Lower lobe of right lung (tissue), 2 donors: ENCODE results near the gene TBX3. TPM values are rescaled to one million over a fixed set of nuclear protein-coding genes. Genes with fewer than 3 reads are reported as not detected.
A peak's percentile ranks its signal among the peaks of the same experiment; 100 is the strongest.

Source experiments
- ATAC-seq, 2 donors: fragments of 200-7000 bp; cut with Tn5 transposase; one replicate each; pipeline ENCODE4 v1.9.1; 2020 to 2022; ENCODE audit warnings: mild to moderate bottlenecking in 2 of 2, moderate library complexity in 2 of 2
- DNase-seq: peaks from one replicate; pipeline ENCODE4 v3.0.0-alpha.2; 2020
- H3K27ac ChIP-seq: fragments of 200-600 bp; one replicate; pipeline ENCODE4 v1.8.0; 2022
- H3K27me3 ChIP-seq: fragments of 200-600 bp; one replicate; pipeline ENCODE4 v1.8.0; 2022; ENCODE audit warnings: low read depth
- H3K36me3 ChIP-seq: fragments of 200-600 bp; one replicate; pipeline ENCODE4 v1.8.0; 2022; ENCODE audit warnings: mild to moderate bottlenecking
- H3K4me1 ChIP-seq: fragments of 200-600 bp; one replicate; pipeline ENCODE4 v1.8.0; 2022
- H3K4me3 ChIP-seq: fragments of 200-600 bp; one replicate; pipeline ENCODE4 v1.8.0; 2022; ENCODE audit warnings: mild to moderate bottlenecking
- H3K9me3 ChIP-seq: fragments of 200-600 bp; one replicate; pipeline ENCODE4 v1.8.0; 2022
- intact Hi-C: fragments of 100-400 bp; cut with DNase I; formaldehyde crosslinking; loops from one replicate; pipeline ENCODE4 v1.11.0; 2022
- total RNA-seq: library from RNA; stranded (reverse); fragmentation: NEBNext Ultra II Directional; extraction: Animal tissue kit (Norgen Biotek cat#: 25700); gene quantifications from one replicate; pipeline ENCODE4 v1.2.1, GENCODE V29; 2021
- TF ChIP-seq, protein P1 (sequence below): fragments of 200-600 bp; IDR thresholded peaks from one replicate; pipeline ENCODE4 v1.8.0; 2022; ENCODE audit warnings: antibody characterized with exemption, mild to moderate bottlenecking
- donor health status: DM: no; HTN: yes; CAD: no; lungs with severe emphysema.

TBX3 gene
- total RNA-seq, 1 donor from 2014 or later, result 50.9 TPM

DNA sequence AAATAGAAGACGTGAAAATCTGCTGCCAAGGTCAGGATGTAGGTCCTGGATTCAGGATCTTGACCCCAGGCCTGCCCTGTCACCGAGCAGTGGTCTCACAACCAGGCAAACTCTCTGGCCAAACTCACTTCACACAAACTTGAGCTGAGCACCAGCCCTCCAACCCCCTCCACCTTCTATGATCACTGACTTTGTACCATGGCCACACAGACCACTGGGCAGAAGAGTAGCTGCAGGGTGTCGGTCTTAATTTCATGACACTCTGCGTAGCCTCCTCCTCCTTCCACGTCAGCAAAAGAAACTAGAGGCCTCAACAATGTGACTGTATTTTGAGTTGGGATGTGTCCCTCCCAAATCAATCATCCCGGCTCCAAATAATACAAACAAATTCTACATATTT, 7.2 kb upstream of the TBX3 start:
- TF ChIP-seq, protein P1, sequence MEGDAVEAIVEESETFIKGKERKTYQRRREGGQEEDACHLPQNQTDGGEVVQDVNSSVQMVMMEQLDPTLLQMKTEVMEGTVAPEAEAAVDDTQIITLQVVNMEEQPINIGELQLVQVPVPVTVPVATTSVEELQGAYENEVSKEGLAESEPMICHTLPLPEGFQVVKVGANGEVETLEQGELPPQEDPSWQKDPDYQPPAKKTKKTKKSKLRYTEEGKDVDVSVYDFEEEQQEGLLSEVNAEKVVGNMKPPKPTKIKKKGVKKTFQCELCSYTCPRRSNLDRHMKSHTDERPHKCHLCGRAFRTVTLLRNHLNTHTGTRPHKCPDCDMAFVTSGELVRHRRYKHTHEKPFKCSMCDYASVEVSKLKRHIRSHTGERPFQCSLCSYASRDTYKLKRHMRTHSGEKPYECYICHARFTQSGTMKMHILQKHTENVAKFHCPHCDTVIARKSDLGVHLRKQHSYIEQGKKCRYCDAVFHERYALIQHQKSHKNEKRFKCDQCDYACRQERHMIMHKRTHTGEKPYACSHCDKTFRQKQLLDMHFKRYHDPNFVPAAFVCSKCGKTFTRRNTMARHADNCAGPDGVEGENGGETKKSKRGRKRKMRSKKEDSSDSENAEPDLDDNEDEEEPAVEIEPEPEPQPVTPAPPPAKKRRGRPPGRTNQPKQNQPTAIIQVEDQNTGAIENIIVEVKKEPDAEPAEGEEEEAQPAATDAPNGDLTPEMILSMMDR, result no peak
- Histone ChIP-seq H3K27me3 (peaks cover 75% of the 10 kb centered on the region), H3K36me3 (no peaks in the 10 kb centered on the region), H3K4me3 (no peak overlapping the region), H3K9me3 (no peaks in the 10 kb centered on the region), H3K27ac (peak overlapping the region; percentile 70), H3K4me1 (no peaks in the 10 kb centered on the region)
- intact Hi-C loops, result no loop called here
- no peak for ATAC-seq
- no peak for DNase-seq

DNA sequence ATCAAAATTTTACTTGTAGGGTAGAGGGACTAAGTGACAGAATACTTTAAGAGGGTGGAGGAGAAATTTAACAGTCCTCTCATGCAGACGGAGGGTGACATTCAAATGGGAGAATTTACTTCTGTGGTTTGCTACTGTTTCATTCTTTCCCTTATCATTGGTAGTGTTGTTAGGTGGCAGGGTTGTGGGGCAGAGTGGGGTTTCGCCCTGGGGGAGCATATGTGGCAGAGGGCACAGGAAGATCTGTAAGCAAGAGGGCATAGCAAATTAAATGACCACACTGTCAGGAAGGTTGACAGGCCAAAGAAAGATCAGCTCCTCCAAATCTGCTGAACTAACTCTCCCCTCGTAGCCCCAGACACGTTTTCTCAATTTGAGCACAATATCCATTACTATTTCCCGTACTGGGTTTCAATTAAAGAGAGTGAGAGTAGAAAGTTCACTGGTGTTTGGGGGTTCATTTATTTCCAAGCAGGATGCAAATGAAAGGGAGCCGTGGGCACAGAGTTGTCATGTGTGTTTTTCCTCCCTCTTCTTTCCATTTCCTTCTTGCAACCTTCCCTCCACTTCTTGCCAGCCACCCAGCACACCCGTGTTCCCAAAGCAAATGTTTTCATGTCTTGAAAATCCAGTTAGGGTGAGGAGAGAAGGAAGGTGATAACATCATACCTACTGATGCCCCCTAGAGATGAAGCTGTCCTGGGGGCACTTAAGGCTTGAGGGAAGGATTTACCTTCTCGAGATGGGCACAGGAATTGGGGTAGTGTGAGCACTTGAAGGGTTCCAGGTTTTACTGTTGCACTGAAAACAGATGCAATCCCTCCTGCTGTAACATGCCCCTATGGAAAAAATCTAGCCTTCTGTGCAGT, 6.5 kb upstream of the TBX3 start:
- intact Hi-C loops, result no loop called here
- TF ChIP-seq, protein P1, result no peak
- Histone ChIP-seq H3K27ac (no peak overlapping the region), H3K27me3 (peaks cover 77% of the 10 kb centered on the region), H3K4me3 (no peak overlapping the region), H3K36me3 (no peaks in the 10 kb centered on the region), H3K4me1 (no peaks in the 10 kb centered on the region), H3K9me3 (no peaks in the 10 kb centered on the region)
- DNase-seq (no peak), ATAC-seq (no peak)

DNA sequence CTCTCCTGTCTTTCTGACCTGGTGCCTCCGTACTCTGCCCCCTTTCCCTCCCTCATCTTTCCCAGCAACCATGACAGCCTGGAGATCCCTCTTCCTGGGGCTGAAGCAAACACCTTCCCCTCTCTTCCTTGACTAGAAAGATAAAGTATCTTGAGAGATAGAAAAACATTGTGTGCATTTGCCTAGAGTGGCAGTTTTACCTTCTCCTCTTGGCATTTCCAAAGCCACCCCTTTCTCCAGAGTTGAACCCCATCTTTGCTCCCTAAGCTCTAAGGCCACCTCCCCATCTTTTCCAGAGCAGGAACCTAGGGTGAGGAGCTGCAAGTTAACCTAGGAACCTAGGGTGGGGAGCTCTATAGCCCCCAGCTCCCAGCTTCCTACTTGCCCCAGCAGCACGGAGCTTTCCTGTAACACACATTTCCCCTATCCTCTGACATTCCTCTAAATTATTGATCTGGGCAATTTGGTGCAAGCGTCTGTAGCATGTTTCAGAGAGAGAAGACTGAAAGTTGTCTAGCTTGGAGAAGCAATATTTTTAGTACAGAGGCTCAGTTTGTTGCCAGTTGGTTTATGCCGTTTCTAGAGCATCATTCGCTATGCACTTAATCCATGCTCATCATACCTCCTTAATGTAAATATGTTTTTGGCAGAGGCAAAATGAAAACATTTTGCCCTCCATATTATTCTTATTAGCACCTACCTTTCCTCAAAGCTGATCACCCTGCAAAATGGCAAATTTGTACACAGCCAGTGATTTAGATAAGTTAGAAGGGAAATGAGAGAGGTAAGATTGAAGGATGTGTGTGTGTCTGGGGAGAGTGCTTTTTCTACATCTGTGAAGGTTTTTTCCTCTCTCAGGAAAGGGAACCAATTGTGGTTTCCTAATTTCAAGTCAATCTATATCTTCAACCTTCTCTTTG, 5.4 kb upstream of the TBX3 start:
- DNase-seq, result no peak
- Histone ChIP-seq H3K27me3 (peaks cover 89% of the 10 kb centered on the region), H3K9me3 (no peaks in the 10 kb centered on the region), H3K36me3 (no peaks in the 10 kb centered on the region), H3K27ac (no peak overlapping the region), H3K4me1 (peaks cover 9% of the 10 kb centered on the region), H3K4me3 (no peak overlapping the region)
- no peak for ATAC-seq
- intact Hi-C loops, result no loop called here
- TF ChIP-seq, protein P1, result no peak

DNA sequence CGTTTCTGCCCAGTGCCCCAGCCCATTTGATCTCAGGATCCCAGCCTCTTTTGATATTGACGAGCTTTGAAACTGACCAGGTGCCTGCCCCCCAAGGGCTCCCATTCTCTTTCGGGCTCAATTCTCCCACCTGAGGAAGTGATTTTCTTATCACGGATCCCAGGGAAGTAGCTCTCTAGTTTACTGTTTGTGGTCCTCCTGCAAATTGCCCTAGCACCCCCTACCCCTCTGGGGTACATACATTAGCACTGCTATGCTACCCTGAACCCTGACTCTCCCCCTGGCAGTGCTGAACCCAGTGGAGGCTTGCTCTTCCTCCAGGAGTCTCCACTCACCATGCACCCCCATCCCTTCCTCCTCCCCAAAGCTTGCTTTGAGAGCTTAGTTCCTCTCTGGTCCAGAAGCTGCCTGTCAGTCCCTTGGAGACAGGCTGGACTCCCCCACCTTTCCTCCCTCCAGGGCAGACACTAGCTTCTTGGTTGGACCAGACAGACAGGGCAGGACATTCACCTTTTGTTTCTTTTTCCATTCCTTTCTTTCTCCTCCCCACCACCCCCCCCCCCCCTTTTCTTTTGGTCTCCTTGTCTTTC, 4.4 kb upstream of the TBX3 start:
- DNase-seq (no peak), ATAC-seq (no peak)
- TF ChIP-seq, protein P1, result no peak
- no peak overlapping the region for H3K4me3 ChIP-seq
- H3K36me3 ChIP-seq, result no peaks in the 10 kb centered on the region
- peaks cover 9% of the 10 kb centered on the region for H3K4me1 ChIP-seq
- H3K9me3 ChIP-seq, result no peaks in the 10 kb centered on the region
- H3K27ac ChIP-seq, result no peak overlapping the region
- intact Hi-C loops, result no loop called here
- H3K27me3 ChIP-seq, result peaks cover 94% of the 10 kb centered on the region

DNA sequence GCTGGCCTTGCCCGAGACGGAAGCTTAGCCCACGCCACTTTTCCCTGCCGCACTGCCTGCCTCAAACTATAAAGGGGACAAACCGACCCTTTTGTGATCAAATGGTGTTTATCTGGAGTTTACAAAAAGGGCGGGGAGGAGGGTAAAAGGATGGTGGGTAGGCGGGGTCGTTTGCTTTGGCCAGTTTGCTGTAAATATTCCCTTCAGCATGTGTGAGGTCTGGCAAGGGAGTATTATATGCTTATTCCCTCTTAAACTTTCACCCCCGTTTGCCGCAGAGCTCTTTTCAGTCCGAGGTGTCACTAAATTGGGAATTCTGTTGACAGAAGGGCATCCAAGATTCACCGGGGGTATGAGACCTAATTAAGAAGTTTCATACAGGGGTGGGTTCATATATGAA, 3.8 kb upstream of the TBX3 start:
- intact Hi-C loops, result no loop called here
- Histone ChIP-seq H3K4me1 (peaks cover 9% of the 10 kb centered on the region), H3K4me3 (no peak overlapping the region), H3K9me3 (no peaks in the 10 kb centered on the region), H3K27me3 (peaks cover 94% of the 10 kb centered on the region), H3K27ac (no peak overlapping the region), H3K36me3 (no peaks in the 10 kb centered on the region)
- DNase-seq (no peak), ATAC-seq (no peak)
- TF ChIP-seq, protein P1, result no peak
